Measurements from ENCODE around the gene KCTD8. TPM values are rescaled to one million over a fixed set of nuclear protein-coding genes. Genes with fewer than 3 reads are reported as not detected.

The KCTD8 gene
- total and polyA plus RNA-seq, 9 donors: 0.98 to 6.1 (median 2.0) TPM

DNA sequence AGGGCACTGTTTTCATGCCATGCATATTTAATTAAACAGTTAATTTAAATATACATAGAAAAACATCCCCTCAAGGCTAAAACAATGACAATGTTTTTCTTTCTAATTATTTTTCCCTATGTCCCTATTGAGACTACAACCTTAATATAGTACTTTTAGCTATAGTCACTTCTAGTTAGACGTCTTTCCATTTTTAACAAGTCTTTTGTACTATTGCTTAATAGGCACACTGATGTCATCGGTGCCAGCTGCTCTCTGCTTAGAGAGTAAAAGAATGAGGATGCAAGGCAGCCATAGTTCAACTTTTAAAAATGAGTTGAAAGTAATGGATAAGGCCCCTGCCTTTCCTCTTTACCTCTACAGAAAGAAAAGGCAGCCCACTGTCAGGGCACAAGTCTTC is 191.1 kb downstream of the KCTD8 start:
- Histone ChIP-seq H3K36me3 (no peaks in the 10 kb centered on the region), H3K4me1 (ENCODE audit: insufficient read depth) (no peaks in the 10 kb centered on the region), H3K27me3 (no peaks in the 10 kb centered on the region), H3K4me3 (no peak overlapping the region), H3K9me3 (no peaks in the 10 kb centered on the region), H3K27ac (no peak overlapping the region)
- TF ChIP-seq, protein P1, sequence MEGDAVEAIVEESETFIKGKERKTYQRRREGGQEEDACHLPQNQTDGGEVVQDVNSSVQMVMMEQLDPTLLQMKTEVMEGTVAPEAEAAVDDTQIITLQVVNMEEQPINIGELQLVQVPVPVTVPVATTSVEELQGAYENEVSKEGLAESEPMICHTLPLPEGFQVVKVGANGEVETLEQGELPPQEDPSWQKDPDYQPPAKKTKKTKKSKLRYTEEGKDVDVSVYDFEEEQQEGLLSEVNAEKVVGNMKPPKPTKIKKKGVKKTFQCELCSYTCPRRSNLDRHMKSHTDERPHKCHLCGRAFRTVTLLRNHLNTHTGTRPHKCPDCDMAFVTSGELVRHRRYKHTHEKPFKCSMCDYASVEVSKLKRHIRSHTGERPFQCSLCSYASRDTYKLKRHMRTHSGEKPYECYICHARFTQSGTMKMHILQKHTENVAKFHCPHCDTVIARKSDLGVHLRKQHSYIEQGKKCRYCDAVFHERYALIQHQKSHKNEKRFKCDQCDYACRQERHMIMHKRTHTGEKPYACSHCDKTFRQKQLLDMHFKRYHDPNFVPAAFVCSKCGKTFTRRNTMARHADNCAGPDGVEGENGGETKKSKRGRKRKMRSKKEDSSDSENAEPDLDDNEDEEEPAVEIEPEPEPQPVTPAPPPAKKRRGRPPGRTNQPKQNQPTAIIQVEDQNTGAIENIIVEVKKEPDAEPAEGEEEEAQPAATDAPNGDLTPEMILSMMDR (IDR thresholded peaks at IDR 0.05): no peak
- TF ChIP-seq POLR2A (IDR thresholded peaks at IDR 0.05) (no peak), EP300 (IDR thresholded peaks at IDR 0.05) (no peak)
- WGBS, 3 donors: 89 to 93% (median 90%) methylated on average over 2 of the region's 2 CpGs
- no peak for DNase-seq
- intact Hi-C loops (cut with DNase I): no loop called here

DNA sequence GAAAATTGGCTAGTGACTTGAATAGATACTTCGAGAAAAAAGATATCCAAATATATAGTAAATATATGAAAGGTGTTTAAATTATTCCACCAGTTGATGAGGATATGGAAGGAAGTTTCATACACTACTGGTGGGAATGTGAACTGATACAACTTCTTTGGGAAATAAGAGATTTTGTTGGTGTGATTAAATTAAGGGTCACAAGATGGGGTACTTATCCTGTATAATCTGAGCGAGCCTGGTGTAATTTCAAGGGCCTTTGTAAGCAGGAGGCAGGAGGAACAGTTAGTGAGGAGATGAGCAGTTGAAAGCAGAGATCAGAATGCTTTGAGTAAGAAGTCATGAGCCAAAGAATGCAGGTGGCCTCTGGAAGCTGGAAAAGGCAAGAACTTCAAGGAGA is 192.2 kb downstream of the KCTD8 start:
- WGBS, 3 donors: 70 to 86% (median 80%) methylated on average over 2 of the region's 2 CpGs
- intact Hi-C loops (cut with DNase I): no loop called here
- Histone ChIP-seq H3K4me1 (ENCODE audit: insufficient read depth) (no peaks in the 10 kb centered on the region), H3K4me3 (no peak overlapping the region), H3K27ac (no peak overlapping the region), H3K36me3 (no peaks in the 10 kb centered on the region), H3K27me3 (no peaks in the 10 kb centered on the region), H3K9me3 (no peaks in the 10 kb centered on the region)
- TF ChIP-seq EP300 (IDR thresholded peaks at IDR 0.05): no peak
- no peak for DNase-seq

GRCh38 chr4:44237643-44238042 is 211.0 kb downstream of the KCTD8 start:
- Histone ChIP-seq H3K27ac (no peak overlapping the region), H3K27me3 (no peaks in the 10 kb centered on the region), H3K4me3 (no peak overlapping the region), H3K4me1 (ENCODE audit: insufficient read depth) (no peaks in the 10 kb centered on the region), H3K36me3 (no peaks in the 10 kb centered on the region), H3K9me3 (no peaks in the 10 kb centered on the region)
- intact Hi-C loops (cut with DNase I): no loop called here
- TF ChIP-seq, protein P1 (IDR thresholded peaks at IDR 0.05): no peak
- no peak for TF ChIP-seq EP300 (IDR thresholded peaks at IDR 0.05)
- no peak for TF ChIP-seq POLR2A (IDR thresholded peaks at IDR 0.05)
- DNase-seq: no peak

DNA sequence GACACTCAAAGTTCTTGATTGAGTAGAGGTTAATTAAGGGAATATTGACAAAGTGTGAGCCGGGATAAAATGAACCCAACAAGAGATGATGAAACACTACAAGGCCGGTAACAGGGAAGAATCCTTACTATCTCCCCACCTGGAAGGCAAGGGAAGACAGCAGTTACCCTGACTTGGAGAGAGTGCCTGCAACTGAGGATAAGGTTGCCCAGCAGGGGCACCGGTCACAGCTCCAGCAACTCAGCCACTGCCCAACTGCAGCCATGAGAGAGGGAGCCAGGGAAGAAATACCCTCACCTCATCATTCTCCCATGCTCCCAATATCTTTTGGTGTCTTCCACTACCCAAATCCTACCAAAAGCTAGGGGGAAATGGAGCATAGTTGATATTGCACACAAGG is 212.7 kb downstream of the KCTD8 start:
- no peak for TF ChIP-seq EP300 (IDR thresholded peaks at IDR 0.05)
- TF ChIP-seq, protein P1 (IDR thresholded peaks at IDR 0.05): no peak
- no peaks in the 10 kb centered on the region for H3K27me3 ChIP-seq
- intact Hi-C loops (cut with DNase I): no loop called here
- no peaks in the 10 kb centered on the region for H3K4me1 ChIP-seq (ENCODE audit: insufficient read depth)
- WGBS, 3 donors: 72 to 87% (median 76%) methylated on average over 3 of the region's 3 CpGs
- H3K4me3 ChIP-seq: no peak overlapping the region
- H3K9me3 ChIP-seq: no peaks in the 10 kb centered on the region
- H3K27ac ChIP-seq: no peak overlapping the region
- no peak for DNase-seq
- no peaks in the 10 kb centered on the region for H3K36me3 ChIP-seq

- Histone ChIP-seq H3K27ac (no peak overlapping the region), H3K36me3 (no peaks in the 10 kb centered on the region), H3K27me3 (no peaks in the 10 kb centered on the region), H3K4me1 (ENCODE audit: insufficient read depth) (no peaks in the 10 kb centered on the region), H3K9me3 (no peaks in the 10 kb centered on the region), H3K4me3 (no peak overlapping the region)
- DNase-seq: no peak
- no peak for TF ChIP-seq EP300 (IDR thresholded peaks at IDR 0.05)
- WGBS, 3 donors: 57 to 71% (median 63%) methylated on average over 1 of the region's 1 CpG
- intact Hi-C loops (cut with DNase I): no loop called here
Observed at GRCh38 chr4:44232262-44232661, 216.3 kb downstream of the KCTD8 start.

DNA sequence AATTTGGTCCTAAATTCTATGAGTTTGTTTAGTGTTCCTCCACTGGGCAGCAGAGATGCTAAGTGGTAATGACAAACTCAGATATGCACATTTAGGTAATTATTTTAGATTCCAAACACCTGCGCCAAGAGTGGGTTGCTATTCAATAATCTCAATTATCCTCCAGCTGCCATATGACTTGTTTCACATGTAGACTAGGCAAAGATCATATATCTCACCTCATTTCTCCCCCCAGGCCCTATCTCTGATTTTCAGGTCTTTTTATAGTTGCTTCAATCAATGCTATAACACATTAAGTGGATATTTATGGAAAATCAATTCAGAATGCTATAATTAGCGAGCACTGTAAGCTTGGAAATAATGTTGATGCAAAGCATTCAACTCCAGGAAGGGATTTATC is 217.6 kb downstream of the KCTD8 start:
- H3K27ac ChIP-seq: no peak overlapping the region
- H3K4me3 ChIP-seq: no peak overlapping the region
- intact Hi-C loops (cut with DNase I): no loop called here
- H3K36me3 ChIP-seq: no peaks in the 10 kb centered on the region
- TF ChIP-seq, protein P1 (IDR thresholded peaks at IDR 0.05): no peak
- TF ChIP-seq POLR2A (IDR thresholded peaks at IDR 0.05) (no peak), EP300 (IDR thresholded peaks at IDR 0.05) (no peak)
- 92 to 95% (median 94%) methylated on average over 2 of the region's 2 CpGs for WGBS, 3 donors
- H3K9me3 ChIP-seq: no peaks in the 10 kb centered on the region
- DNase-seq: no peak
- H3K27me3 ChIP-seq: no peaks in the 10 kb centered on the region
- no peaks in the 10 kb centered on the region for H3K4me1 ChIP-seq (ENCODE audit: insufficient read depth)
